DMS153 treated with DMSO at 0.1 percent for 48 hours (cell line): ENCODE results near the gene ENOX2.
"Not testable (repeated sequence)": the region's sequence is repeated elsewhere in the genome, so short reads cannot be mapped to it uniquely, and the experiment has no call there.

Source experiments
- DNase-seq: peaks from one replicate; lab custom pipeline; 2025; ENCODE audit not compliant: unreplicated experiment; lab: John Stamatoyannopoulos, UW

The ENOX2 gene

DNA sequence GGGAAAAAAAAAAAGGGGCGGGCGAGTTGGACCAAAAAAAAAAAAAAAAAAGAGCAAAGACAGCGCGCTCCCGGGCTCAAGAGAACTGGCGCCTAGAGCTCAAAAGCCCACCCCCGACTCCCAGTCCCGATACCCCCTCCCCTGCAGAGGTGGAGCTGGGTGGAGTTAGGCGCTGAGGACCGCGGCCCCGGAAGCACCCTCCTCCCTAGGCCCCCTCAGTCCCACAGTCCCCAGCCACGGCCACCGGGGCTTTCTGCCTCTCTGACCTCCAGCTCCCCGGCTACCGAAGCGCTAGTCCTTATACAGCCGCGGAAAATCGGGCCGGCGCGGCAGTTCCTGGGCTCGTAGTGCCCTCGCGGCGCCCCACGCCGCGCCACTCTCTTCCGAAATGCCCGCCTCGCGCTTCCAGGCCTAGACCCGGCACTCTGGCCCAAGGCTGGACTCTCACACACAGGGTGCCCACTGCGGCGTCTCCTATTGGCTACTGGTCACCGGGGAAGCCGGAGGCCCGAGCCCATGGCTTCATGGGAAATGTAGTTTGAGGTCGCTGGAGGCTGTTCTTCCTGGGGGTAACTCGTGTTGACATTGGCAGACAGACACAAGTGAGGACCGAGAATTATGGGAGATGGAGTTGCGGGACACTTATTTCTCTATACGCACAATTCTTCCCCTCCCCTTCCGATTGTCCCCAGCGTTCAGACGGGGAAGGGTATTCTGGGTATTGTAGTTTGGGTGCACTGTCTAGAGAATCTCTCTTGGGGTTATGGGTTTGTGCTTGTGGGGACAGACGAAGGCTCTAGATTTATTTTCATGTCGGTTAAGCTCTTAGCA lies at the start of gene ENOX2:
Gene ENOX2 (minus strand): TSS at position 427 of the 831 bp plus-strand sequence. CDS start 199,993 bp downstream, outside the sequence.
- peak; percentile 97 for DNase-seq

DNA sequence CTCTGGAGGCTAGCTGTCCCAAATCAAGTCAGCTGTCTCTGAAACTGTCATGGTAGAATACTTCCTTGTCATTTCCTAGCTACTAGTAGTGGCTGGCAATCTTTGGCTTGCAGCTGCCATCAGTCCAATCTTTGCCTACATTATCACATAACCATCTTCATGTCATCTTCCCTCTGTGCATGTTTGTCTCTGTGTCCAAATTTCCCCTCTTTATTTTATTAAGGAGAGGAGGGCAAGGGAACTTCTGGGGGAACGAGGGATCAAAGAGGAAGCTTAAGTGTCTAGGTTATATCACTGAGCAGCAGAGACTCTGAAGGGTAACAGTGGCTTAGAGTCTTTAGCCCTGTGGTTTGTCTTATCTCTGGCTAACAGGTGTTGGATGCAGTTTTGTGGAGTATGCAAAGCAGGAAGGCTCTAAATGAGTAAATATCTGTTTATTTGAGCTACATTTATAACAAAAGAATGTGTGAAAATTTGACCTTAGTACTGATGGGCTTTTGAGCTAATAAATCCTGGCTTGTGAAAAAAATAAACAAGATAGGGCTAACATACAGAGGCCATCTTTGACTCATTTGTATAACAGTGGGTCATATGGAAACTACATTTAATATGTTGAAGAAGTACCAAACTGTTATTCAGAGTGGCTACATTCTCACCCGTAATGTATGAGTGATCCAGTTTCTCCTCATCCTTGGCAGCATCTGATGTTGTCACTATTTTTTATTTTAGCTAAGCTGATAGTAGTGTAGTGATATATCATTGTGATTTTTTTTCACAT lies 49.4 kb upstream of the ENOX2 start:
- no peak for DNase-seq

GRCh38 chrX:130944230-130944629 lies 41.2 kb upstream of the ENOX2 start:
- no peak for DNase-seq

DNA sequence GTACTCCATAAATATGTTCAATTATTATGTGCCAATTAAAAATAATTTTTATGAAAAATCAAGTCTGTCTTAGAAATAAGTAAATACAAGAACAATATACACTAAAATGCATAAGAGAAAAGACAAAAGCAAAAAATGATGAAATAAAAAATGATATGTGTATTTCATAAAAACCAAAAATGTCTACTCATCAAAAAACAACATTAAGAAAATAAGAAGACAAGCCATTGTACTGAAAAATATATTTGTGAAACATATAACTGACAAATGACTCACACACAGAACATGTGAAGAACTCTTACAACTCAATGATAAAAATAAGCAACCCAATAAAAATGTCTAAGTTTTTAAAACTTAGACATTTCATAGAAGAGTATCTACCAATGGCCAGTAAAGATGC lies 34.1 kb upstream of the ENOX2 start:
- DNase-seq, result no peak

- no peak for DNase-seq
Measured at GRCh38 chrX:130933358-130933757, 30.3 kb upstream of the ENOX2 start.

- not testable (repeated sequence) for DNase-seq
Measured at GRCh38 chrX:130920405-130920804, 17.4 kb upstream of the ENOX2 start.

- not testable (repeated sequence) for DNase-seq
Measured at GRCh38 chrX:130919676-130920075, 16.7 kb upstream of the ENOX2 start.

DNA sequence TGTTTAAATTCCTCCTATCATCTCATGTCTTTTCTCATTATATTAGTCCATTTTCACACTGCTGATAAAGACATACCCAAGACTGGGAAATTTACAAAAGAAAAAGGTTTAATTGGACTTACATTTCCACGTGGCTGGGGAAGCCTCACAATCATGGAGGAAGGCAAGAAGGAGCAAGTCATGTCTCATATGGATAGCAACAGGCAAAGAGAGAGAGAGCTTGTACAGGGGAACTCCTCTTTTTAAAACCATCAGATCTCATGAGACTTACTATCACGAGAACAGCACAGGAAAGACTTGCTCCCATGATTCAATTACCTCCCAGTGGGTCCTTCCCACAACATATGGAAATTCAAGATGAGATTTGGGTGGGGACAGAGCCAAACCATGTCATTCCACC lies 15.5 kb upstream of the ENOX2 start:
- not testable (repeated sequence) for DNase-seq

DNA sequence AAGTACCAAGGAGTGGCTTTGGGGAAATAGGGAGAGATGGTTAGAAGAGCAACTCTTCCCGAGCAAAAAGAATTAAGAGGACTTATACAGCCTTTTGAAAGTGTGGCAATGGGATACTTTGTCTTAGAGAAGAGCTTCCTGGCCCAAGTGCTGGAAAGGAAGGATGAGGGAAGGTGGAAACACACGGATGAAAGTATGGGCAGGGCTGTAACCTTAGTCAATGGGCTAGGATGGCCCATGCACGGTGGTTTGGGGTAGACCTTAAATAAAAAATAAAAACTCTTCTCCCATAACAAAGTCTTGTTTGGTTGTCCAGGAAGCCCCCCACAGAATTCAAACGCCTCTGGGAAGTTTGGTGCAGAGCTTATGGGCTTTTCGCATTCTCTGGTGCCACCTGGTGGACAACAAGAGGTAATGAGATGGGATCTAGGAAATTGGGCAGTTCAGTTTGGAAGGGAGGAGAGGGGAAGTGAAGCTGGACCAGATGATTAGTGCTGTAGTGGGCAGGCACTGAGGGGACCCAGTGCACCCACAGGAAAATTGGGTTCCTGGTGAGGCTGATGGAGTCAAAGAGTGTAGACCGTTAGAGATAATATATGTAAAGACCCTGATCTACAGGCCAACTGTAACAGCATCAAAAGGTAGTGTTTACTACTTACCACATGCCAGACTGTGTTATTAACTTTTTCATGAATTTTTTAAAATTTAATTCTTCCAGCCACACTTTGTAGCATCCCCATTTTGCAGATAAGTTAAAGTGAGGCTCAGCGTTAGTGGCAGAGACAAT lies 13.8 kb upstream of the ENOX2 start:
- peak; percentile 26 for DNase-seq

GRCh38 chrX:130915302-130915701 lies 12.3 kb upstream of the ENOX2 start:
- DNase-seq, result no peak

- DNase-seq, result no peak
Measured at GRCh38 chrX:130909469-130910136, 6.6 kb upstream of the ENOX2 start.

DNA sequence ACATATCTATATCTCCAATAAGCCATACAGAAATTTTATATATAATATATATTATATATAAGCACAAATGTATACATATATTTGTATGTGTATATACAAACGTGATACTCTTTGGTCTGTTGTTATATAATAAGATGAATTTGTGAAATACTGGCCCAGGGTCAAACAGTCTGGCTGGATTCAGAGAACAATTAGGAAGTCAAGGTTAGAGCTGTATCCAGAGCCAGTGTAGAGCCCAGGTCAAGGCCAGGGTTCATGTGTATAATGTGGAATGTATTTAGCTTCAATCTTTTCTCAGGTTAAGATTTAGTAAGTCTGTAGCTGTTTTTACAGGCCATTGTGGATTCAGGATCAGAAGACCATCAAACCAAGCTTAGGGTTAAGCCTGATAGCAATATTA lies 3.8 kb upstream of the ENOX2 start:
- DNase-seq, result no peak

GRCh38 chrX:130902446-130902782 lies 595 bp downstream of the ENOX2 start:
- no peak for DNase-seq

GRCh38 chrX:130896802-130897501 lies 6.1 kb downstream of the ENOX2 start:
- DNase-seq, result no peak

GRCh38 chrX:130896026-130896425 lies 7.0 kb downstream of the ENOX2 start:
- DNase-seq, result no peak

DNA sequence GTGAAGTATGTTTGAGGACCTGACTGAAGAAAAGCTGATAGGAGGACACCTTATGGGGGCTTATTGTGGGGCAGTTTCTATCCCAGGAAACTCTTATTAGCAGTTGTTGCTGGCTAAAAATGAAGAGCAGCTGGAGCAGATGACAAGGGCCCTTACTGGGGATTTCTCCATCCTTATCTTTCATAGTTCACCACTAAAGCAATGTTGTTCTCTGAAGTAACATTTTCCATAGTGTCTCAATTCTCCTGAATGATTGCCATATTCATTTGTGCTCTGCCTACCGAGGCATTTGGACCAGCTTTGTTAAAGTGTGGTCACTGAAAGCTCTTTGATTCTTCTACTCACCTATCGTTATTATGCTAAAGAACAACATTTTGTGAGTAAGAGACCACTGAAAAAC lies 7.7 kb downstream of the ENOX2 start:
- DNase-seq, result no peak

GRCh38 chrX:130893356-130894085 lies 9.5 kb downstream of the ENOX2 start:
- no peak for DNase-seq

DNA sequence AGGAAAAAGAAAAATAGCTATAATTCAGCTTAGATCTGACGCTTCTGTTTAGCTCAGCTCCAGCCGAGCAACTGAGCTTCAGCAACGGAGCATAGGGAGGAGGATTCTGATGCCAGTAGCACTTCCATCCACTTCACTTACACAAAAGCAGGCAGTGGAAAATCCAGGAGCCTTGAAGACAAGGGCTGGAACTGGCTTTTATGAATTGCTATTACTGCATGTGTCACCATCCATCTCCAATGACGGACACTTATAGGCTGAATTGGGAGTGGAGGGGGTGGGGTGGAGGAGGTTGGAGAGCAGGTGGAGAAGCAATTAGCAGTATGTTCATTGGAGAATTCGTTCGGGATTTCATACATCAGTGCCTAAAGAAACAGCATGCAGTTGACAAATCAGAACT lies 15.6 kb downstream of the ENOX2 start:
- DNase-seq, result no peak

- no peak for DNase-seq
Measured at GRCh38 chrX:130885996-130886395, 17.0 kb downstream of the ENOX2 start.

DNA sequence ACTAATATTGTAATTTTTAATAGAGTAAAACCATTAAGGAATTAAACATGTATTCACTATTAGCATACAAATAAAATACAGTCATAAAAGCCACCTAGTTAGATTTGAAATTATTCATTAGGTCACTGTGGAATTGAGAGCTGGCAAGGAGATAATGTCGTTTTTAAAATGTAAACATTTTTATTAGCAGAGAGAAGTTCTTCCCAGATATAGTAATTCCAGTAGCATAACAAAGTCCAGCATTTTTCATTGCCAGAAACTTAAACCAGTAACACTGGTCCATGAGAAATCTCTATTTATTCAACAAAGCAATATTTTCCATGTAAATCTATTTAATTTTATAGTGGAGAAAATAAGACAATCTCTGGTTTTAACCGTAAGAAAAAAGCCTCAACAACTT lies 17.5 kb downstream of the ENOX2 start:
- DNase-seq, result no peak
